DMS 273 (cell line): ENCODE data around the gene NR1D2.
"Not testable (repeated sequence)": the region's sequence is repeated elsewhere in the genome, so short reads cannot be mapped to it uniquely, and the experiment has no call there.

Source experiments
- DNase-seq: peaks from one replicate; lab custom pipeline; 2025; ENCODE audit not compliant: unreplicated experiment; lab: John Stamatoyannopoulos, UW

The NR1D2 gene

DNA sequence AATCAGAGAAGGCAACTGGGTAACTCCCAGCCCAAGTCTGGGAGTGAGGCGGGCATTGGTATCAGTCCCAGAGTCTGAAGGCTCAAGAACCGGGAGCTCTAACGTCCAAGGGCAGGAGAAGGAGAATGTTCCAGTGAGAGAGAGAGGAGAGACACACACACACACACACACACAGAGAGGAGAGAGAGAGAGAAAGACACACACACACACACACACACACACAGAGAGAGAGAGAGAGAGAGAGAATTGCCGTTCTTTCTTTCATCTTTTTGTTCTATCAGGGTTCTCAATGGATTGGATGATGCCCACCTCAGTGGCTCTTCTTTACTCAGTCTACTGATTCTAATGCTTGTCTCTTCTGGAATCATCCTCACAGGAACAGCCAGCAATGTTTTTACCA lies 57.0 kb downstream of the NR1D2 start:
- no peak for DNase-seq

DNA sequence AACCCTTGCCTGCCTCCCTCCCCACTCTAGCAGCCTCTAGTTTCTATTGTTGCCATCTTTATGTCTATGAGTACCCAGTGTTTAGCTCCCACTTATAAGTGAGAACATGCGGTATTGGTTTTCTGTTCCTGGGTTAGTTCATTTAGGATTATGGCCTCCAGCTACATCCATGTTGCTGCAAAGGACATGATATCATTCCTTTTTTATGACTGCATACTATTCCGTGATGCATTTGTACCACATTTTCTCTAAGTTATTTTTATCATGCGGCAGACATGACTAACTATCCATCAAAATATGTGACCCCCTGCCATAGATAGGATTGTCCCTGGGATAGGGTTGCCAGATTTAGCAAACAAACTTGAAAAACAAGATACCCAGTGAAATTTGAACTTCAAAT lies 58.4 kb downstream of the NR1D2 start:
- DNase-seq, result no peak

DNA sequence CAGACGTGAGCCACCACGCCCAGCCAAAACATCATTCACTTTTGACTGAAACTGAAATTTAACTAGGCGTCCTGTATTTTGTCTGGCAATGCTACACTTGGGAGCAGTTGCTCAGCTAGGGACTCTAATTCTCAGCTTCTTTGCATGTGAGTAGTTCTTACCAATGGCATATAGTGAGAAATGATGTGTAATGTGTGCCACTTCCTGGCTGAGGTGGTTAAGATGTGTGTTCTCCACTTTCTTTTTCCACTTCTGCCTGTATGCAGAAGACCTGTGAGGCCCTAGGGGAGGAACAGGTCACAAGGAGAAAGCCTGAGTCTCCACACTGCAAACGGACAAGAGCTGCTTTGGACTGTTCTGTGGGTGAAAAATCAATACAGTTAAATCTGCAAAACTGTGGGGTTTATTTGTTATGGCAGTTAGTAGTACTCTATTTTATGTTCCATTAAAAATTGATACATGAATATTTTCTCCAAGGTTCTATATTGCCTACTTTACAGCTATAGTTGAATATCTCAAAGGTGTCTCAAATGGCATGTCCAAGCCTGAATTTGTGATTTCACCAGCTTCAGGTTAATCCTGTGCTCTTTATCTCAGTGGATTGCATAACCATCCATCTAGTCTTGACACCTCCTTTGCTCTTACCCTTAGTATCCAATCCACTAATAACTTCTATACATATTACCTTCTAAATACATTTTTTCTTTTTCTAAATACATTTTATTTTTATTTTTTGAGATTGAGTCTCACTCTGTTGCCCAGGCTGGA lies 59.3 kb downstream of the NR1D2 start:
- DNase-seq, result no peak

DNA sequence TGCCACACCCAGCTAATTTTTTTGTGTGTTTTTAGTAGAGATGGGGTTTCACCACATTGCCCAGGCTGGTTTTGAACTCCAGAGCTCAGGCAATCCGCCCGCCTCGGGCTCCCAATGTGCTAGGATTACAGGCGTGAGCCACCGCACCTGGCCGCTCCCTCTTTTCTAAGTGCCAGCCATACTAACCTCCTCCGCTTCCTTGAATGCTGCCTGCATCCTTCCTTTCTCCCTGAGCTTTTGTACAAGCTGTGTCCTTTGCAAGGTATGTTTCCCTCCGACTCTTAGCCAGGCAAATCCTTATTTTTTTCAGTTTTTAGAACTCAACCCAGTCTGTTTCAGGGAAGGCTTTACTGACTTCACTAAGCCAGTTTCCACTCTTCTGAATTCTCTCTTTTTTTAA lies 60.6 kb downstream of the NR1D2 start:
- DNase-seq, result no peak

DNA sequence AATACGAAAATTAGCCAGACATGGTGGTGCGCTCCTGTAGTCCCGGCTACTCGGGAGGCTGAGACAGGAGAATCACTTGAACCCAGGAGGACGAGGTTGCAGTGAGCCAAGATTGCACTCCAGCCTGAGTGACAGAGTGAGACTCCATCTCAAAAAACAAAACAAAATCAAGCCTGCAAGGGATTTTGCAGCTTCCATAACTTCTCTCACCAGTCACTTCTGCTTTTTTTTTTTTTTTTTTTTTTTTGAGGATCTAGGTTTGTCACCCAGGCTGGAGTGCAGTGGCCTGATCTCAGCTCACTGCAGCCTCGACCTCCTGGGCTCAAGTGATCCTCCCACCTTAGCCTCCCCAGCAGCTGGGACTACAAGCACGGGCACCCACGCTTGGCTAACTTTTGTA lies 65.7 kb downstream of the NR1D2 start:
- not testable (repeated sequence) for DNase-seq

DNA sequence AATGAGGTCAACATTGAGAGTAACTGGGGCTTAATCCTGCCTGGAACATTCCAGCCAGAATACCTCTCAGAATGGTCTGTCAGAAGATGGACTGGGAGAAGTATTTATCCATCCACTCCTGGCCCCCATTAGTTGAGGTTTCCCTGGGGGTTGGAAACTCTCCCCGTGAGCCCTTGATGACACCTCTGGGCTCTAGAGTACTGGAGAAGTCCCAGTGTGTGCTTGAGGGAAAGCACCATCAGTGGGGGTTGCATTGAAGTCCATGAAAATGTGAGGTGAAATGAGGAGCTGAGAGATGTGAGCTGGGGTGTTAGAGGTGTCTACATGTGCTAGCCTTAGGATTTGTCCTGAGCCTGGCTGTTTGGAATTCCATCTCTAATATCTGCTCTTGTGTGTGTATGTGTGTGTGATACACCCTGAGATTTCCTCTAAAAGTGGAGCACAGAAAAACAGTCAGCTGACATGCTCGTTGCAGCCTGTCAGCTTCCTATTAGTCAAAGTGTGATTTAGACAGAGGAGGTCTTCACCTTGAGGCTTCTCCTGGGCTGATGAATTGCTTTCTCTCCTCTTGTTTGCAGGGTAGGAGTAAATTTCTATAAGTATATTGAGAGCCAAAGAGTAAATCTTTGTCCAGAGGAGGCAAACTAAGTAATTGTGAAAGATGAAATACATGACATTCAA lies 67.6 kb downstream of the NR1D2 start:
- DNase-seq, result no peak

DNA sequence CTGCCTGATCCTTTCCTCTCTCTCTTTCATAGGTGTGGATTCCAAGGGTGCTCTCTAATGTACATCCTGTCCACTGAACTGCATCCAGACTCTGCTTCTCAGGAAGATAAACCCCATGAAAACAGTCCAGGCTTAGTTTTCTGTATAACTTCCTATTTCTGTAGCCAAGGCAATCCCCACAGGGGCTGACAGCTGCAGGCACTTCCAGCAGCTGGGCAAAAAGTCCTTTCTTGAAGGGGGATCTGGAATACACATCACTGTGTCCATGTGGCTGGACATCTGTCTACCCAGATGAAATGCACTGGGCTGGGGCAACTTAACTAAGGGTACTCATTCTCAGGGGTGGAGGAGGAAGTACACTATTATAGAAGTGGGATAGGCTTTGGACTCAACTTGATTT lies 72.2 kb downstream of the NR1D2 start:
- peak; percentile 42 for DNase-seq

DNA sequence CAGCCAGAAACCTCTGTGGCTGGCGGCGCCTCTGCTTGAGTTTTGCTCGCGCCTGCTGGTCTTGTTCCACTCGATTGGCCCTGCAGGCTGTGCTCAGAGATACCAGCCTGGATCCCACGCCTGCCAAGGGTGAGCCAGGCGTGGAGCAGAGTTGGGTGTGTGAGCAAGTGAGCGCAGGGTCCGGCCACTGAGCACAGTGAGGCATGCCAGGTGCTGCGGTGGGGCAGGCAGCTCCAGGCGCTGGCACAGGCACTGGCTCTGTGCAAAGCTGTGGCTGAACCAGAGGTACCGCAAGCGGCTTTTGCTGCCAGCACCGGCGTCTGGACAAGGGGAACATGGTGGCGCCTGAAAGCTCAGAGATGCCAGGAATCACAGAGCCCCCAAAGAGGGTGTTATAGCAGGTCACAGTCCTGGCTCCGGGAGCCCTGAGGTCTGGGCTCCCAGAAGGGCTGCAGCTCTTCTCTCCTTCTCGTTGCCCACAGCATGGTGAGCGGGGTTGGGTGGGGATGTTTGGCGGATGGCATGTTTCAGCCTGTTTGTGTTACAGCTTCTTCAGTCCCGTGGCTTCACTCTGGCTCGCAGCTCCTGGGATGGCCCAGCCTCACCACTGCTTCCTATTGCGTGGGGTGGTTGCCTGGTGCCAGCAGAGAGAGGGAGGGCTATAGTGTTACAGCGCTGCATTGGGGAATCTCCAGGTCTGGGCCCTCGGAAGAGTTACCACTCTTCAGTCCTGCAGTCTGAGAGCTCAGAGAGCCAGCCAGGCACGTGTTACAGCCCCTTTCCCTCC lies 73.9 kb downstream of the NR1D2 start:
- DNase-seq, result no peak

DNA sequence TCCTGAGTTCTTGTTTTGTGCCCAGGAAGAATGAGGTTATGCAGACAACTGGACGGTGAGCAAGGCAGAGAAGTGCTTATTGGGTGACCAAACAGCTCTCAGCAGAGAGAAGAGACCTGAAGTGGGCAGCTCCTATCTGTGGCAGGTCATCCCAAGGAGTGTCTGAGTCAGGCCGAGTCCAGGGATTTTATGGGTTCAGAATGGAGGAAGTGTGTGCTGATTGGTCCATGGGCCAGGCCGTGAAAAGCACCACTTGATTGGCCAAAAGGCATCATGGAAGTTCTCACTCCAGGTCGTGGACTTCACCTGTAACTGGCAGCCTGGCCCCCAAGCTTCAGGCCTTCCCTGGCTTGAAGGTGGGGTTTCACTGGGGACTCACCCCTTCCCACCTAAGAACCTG lies 74.5 kb downstream of the NR1D2 start:
- DNase-seq, result no peak

DNA sequence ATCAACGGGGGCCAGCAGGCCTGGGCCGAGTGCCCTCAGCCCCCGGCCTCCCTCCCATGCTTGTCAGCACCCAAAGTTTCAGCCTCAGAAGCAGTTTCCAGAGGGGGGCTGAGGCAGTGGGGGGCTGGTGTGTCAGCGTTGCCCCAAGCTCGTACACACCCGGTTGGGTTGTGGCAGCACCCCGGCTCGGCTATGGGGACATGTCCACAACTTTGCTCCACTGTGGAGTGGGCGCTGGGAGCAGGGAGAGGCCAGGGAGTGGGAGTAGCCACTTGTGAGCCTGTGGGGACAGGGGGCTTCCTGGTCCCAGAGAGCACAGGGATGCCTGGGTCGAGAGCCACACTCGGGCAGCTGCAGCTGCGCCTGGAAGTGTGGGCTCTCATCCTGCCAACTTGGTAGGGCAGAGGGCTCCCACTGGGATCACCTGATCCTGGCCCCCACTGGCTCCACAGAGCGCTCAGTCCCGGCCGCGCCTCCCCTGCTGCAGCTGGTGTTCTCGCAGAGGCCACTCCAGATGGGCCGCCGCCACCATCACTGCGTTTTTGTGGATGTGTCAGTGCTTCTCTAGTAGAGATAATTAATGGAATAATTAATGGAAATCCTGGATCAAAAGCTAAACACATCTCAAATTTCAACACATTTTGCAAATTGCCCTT lies 75.1 kb downstream of the NR1D2 start:
- peak; percentile 55 for DNase-seq

DNA sequence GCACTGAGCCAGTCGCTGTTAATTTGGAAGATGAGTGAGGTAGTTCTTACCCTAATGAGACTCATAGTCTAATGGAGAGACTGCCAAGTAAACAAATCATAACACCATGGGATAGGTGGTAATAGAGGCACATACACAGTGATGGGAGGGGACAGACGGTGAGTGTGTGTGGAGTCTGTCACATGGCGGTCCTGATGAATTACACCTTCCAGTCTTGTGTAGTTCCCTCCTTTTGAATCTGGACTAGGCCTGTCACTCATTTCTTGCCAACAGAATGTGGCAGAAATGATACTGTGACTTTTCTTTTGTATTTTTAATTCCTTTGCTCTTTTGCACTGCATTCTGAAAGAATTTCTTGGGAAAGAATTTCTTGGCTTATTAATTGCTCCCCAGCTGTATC lies 78.1 kb downstream of the NR1D2 start:
- DNase-seq, result no peak

DNA sequence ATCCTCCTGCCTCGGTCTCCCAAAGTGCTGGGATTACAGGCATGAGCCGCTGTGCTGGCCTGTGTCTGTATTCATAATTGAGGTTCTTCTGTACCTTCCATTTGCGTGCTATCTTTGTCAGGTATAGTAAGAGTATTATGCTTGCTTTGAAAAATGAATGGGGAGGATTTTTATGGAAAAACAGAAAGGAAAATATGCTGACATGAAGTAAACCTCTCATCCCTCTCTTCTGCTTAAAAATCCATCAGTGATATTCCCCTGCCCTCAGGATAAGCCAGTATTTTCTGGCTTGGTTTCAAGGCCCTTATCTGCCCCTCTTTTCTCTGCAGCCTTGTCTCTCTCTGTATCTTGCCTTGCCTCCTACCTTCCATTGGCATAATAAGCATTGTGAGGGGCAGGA lies 80.7 kb downstream of the NR1D2 start:
- no peak for DNase-seq

DNA sequence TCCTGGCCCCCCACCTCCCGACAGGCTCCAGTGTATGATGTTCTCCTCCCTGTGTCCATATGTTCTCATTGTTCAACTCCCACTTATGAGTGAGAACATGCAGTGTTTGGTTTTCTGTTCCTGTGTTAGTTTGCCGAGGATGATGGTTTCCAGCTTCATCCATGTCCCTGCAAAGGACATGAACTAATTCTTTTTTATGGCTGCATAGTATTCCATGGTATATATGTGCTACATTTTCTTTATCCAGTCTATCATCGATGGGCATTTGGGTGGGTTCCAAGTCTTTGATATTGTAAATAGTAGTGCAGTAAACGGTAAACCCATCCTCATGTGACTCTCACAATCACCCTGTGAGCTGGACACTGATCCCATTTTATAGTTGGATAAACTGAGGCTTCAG lies 81.6 kb downstream of the NR1D2 start:
- not testable (repeated sequence) for DNase-seq

DNA sequence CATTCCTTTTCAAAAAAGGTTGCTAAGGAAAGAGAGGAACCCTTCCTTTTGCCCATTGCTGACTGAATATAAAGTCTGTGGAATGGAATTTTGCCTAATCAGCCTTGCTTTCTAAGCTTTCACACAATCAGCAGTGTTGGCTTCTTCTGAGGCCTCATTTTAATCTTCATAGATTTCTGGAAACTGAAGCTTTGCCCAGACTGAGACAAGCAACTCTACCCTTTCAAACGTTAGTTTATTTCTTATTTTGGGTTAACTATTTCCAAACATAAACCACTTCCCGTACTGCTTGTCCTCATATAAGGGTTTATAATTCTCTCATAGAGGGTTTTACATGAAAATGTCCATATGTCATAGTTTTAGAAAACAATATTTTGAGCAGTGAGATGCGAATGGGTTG lies 82.9 kb downstream of the NR1D2 start:
- no peak for DNase-seq
